Left ventricle myocardium inferior (tissue), 1 donor: ENCODE measurements around the gene TACR1. TPM values are rescaled to one million over a fixed set of nuclear protein-coding genes. Genes with fewer than 3 reads are reported as not detected.

Experiments
- DNase-seq: peaks from one replicate; pipeline ENCODE4 v3.0.0-alpha.2; 2020
- H3K27ac ChIP-seq: fragments of 200-600 bp; replicated peaks from 2 replicates; pipeline ENCODE4 v1.8.0; 2021
- H3K27me3 ChIP-seq: fragments of 200-600 bp; 2 replicates; pipeline ENCODE4 v1.8.0; 2021; ENCODE audit warnings: low read depth
- H3K36me3 ChIP-seq: fragments of 200-600 bp; 2 replicates; pipeline ENCODE4 v1.8.0; 2021
- H3K4me1 ChIP-seq: fragments of 200-600 bp; 2 replicates; pipeline ENCODE4 v1.8.0; 2021
- H3K4me3 ChIP-seq: fragments of 200-600 bp; 2 replicates; pipeline ENCODE4 v1.8.0; 2021; ENCODE audit warnings: mild to moderate bottlenecking, moderate library complexity
- H3K9me3 ChIP-seq: fragments of 200-600 bp; replicated peaks from 2 replicates; pipeline ENCODE4 v1.8.0; 2021
- intact Hi-C: fragments of 100-400 bp; cut with micrococcal nuclease; formaldehyde crosslinking; loops from one replicate; pipeline ENCODE4 v1.11.0; 2022
- total RNA-seq: library from RNA; stranded (reverse); fragmentation: NEBNext Ultra II Directional; extraction: Animal tissue kit (Norgen Biotek cat#: 25700); gene quantifications from one replicate; pipeline ENCODE4 v1.2.1, GENCODE V29; 2021
- TF ChIP-seq, protein P1 (sequence below): fragments of 200-600 bp; IDR thresholded peaks from 2 replicates; pipeline ENCODE4 v1.8.0; 2021; ENCODE audit warnings: antibody characterized with exemption, mild to moderate bottlenecking, borderline replicate concordance
- donor health status: DM: no; HTN: yes; CAD: no; lungs with severe emphysema.

The TACR1 gene
- total RNA-seq, 1 donor from 2014 or later = 0.22 TPM

DNA sequence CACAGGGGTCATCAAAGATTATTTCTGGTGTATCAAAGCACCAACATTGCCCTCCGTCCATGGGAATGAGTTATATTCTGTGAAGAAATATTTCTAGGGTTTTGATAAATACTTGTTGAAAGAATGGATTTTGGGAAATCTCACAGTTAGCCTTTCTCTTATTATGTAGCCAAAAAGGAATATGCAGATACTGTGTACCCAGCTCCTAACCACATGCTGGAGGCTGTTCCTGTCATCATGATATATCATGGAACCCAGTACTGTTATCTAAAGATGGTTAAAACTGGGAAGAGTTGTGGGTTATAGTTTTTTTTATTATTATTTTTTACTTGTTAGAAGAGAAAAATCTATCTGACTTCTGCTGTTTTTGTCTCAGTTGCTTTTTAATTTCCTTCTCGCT, 158.1 kb downstream of the TACR1 start:
- TF ChIP-seq, protein P1, sequence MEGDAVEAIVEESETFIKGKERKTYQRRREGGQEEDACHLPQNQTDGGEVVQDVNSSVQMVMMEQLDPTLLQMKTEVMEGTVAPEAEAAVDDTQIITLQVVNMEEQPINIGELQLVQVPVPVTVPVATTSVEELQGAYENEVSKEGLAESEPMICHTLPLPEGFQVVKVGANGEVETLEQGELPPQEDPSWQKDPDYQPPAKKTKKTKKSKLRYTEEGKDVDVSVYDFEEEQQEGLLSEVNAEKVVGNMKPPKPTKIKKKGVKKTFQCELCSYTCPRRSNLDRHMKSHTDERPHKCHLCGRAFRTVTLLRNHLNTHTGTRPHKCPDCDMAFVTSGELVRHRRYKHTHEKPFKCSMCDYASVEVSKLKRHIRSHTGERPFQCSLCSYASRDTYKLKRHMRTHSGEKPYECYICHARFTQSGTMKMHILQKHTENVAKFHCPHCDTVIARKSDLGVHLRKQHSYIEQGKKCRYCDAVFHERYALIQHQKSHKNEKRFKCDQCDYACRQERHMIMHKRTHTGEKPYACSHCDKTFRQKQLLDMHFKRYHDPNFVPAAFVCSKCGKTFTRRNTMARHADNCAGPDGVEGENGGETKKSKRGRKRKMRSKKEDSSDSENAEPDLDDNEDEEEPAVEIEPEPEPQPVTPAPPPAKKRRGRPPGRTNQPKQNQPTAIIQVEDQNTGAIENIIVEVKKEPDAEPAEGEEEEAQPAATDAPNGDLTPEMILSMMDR = no peak

DNA sequence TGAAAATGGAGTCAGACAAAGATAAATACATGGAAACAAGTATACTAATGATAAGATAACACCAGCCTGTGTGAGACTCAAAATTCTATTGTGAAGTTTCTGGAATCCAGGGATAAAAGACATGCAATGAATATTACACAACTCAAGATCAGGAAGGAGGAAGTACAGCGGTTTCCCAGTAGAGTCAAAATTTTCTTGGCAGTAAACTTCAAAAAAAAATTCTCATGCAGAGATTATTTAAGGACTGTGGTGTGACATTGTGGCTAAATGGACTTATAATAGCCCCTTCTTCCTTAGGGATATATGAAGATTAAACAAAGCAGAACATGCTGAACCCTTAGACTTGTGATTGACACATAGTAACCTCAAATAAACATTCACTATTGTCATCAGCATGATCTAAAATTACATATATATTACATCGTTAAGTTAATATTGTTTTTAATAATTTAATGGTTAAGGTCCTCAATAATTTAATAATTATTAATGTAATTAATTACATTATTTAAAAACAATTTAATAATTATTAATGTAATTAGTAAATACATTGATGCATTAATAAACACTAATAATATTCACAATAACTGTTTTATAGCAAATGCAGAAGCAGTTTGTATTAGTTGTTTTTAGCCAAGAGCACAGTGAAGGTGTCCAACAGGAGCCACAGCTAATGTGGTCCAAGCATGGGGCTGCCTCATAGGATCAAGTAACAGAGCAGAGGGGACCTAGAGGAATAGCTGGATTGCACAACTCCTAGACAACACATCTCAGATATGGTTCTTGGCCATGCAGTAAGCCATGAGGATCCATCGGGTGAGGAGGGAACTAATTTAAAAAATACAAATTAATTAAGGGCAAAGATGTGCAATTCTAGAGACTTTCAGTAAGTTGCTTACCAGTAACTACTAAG, 163.6 kb downstream of the TACR1 start:
- TF ChIP-seq, protein P1 = no peak

More for the DNA sequence above, 158.1 kb downstream of the TACR1 start:
- intact Hi-C loops = no loop called here
- Histone ChIP-seq H3K36me3 (peaks cover 6% of the 10 kb centered on the region), H3K27ac (peak overlapping the region; percentile 74), H3K9me3 (peaks cover 7% of the 10 kb centered on the region), H3K4me3 (no peak overlapping the region), H3K4me1 (peaks cover 28% of the 10 kb centered on the region), H3K27me3 (no peaks in the 10 kb centered on the region)
- DNase-seq = no peak

DNA sequence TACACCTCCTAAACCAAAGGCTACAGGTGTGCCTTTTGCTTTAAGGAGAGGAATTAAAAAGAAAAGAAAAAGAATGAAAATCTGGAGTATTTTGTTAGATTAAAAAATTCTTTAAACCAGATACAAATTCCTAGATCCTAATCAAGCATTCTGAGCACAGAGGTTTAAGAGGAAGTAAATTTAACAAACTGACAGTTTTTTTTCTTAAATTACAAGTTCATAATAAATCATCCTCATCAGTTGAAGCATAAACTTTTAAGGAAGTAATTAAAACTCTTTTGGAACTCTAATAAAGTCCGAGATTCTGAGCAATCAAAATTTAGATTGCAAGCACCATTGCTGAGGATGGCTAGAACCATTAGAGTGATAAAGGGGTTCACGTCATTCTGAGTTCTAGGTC, 165.8 kb downstream of the TACR1 start:
- DNase-seq = no peak
- H3K27ac ChIP-seq = no peak overlapping the region
- peaks cover 25% of the 10 kb centered on the region for H3K4me1 ChIP-seq
- TF ChIP-seq, protein P1 = no peak
- no peaks in the 10 kb centered on the region for H3K27me3 ChIP-seq
- H3K36me3 ChIP-seq = peaks cover 4% of the 10 kb centered on the region
- peaks cover 1% of the 10 kb centered on the region for H3K9me3 ChIP-seq
- no peak overlapping the region for H3K4me3 ChIP-seq
- intact Hi-C loops = no loop called here

More for the DNA sequence above, 163.6 kb downstream of the TACR1 start:
- intact Hi-C loops = no loop called here
- no peaks in the 10 kb centered on the region for H3K27me3 ChIP-seq
- H3K27ac ChIP-seq = peak overlapping the region; percentile 78
- peaks cover 25% of the 10 kb centered on the region for H3K4me1 ChIP-seq
- H3K36me3 ChIP-seq = peaks cover 6% of the 10 kb centered on the region
- DNase-seq = no peak
- H3K4me3 ChIP-seq = no peak overlapping the region
- H3K9me3 ChIP-seq = peaks cover 7% of the 10 kb centered on the region

DNA sequence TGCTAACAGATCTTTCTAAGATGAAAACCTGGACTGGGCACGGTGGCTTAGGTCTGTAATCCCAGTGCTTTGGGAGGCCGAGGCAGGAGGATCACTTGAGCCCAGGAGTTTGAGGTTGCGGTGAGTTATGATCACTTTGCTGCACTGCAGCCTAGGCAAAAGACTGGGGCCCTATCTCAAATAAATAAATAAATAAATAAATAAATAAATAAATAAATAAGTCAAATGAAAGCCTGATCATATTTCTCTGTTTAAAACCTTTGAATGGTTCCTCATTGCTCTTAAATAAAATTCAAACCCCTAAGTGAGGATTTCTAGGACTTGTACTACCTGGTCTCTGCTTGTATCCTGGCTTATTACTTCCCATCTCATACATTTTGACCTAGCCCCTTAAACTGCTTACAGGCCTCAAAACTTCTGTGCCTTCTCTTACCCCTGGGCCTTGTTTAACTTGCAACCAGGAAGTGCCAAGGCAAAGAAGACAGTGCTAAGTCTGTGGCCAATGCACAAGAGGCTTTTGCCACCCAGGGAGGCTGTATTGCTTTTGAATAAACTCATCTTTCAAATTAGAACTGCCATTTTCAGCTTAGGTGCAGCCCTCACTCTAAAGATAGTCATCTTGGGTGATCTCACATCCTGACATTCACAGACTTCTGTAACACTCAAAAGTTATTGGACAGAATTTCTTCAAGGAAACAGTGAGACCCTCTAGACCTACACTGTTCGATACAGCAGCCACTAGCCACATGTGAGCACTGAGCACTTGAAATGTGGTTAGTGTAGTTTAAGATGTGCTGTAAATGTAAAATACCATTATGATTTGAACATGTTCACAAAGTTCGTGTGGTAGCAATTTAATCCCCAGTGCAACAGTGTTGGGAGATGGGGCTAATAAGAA, 167.2 kb downstream of the TACR1 start:
- no peak for DNase-seq
- Histone ChIP-seq H3K4me3 (no peak overlapping the region), H3K36me3 (no peaks in the 10 kb centered on the region), H3K9me3 (no peaks in the 10 kb centered on the region), H3K27ac (no peak overlapping the region), H3K4me1 (peaks cover 25% of the 10 kb centered on the region), H3K27me3 (no peaks in the 10 kb centered on the region)
- intact Hi-C loops = no loop called here
- TF ChIP-seq, protein P1 = no peak

DNA sequence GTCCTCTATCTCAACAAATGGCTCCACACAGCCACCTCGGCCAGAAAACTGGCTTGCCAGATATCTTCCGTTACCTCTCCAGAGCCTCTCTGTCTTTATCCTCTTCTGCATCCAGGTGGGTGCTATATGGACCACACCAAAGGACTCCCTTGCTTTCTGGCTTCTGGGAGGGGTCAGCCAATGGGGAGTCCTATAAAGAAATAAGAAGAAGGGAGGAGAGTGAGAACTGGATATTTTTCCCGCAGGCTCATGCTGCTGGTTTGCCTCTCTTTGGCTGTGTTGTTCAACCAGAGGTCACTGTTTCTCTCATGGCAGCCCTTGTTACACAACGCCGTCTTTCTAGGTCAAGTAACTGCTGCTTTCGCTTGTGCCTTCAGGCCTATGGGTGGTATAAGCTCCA, 168.1 kb downstream of the TACR1 start:
- Histone ChIP-seq H3K36me3 (no peaks in the 10 kb centered on the region), H3K9me3 (no peaks in the 10 kb centered on the region), H3K27ac (no peak overlapping the region), H3K4me3 (no peak overlapping the region), H3K27me3 (no peaks in the 10 kb centered on the region), H3K4me1 (peaks cover 20% of the 10 kb centered on the region)
- no peak for DNase-seq
- TF ChIP-seq, protein P1 = no peak
- intact Hi-C loops = no loop called here
